ENCODE measurements around the gene TTC39A.

Gene TTC39A

GRCh38 chr1:51274676-51275075 is 55.7 kb downstream of the TTC39A start:
- TF ChIP-seq CTCF (IDR thresholded peaks at IDR 0.05; ENCODE audit: insufficient read depth, low read depth, low read length, missing control alignments), result no peak
- no peak for DNase-seq (ENCODE audit: low read depth)
- no peak overlapping the region for H3K4me3 ChIP-seq (ENCODE audit: low read depth, low read length)

GRCh38 chr1:51272916-51273315 is 57.4 kb downstream of the TTC39A start:
- TF ChIP-seq CTCF (IDR thresholded peaks at IDR 0.05; ENCODE audit: insufficient read depth, low read depth, low read length, missing control alignments), result no peak
- no peak for DNase-seq (ENCODE audit: low read depth)
- H3K4me3 ChIP-seq (ENCODE audit: low read depth, low read length), result no peak overlapping the region

GRCh38 chr1:51270751-51271150 is 59.6 kb downstream of the TTC39A start:
- TF ChIP-seq CTCF (IDR thresholded peaks at IDR 0.05; ENCODE audit: insufficient read depth, low read depth, low read length, missing control alignments), result no peak
- H3K4me3 ChIP-seq (ENCODE audit: low read depth, low read length), result no peak overlapping the region
- DNase-seq (ENCODE audit: low read depth), result no peak

GRCh38 chr1:51268634-51269033 is 61.7 kb downstream of the TTC39A start:
- H3K4me3 ChIP-seq (ENCODE audit: low read depth, low read length), result no peak overlapping the region
- peak; percentile 15 for DNase-seq (ENCODE audit: low read depth)
- no peak for TF ChIP-seq CTCF (IDR thresholded peaks at IDR 0.05; ENCODE audit: insufficient read depth, low read depth, low read length, missing control alignments)

- no peak overlapping the region for H3K4me3 ChIP-seq (ENCODE audit: low read depth, low read length)
- no peak for DNase-seq (ENCODE audit: low read depth)
- no peak for TF ChIP-seq CTCF (IDR thresholded peaks at IDR 0.05; ENCODE audit: insufficient read depth, low read depth, low read length, missing control alignments)
These were observed 63.6 kb downstream of the TTC39A start for GRCh38 chr1:51266791-51267190.

GRCh38 chr1:51266181-51266580 is 64.2 kb downstream of the TTC39A start:
- DNase-seq (ENCODE audit: low read depth), result no peak
- no peak for TF ChIP-seq CTCF (IDR thresholded peaks at IDR 0.05; ENCODE audit: insufficient read depth, low read depth, low read length, missing control alignments)
- H3K4me3 ChIP-seq (ENCODE audit: low read depth, low read length), result no peak overlapping the region

GRCh38 chr1:51265618-51266017 is 64.7 kb downstream of the TTC39A start:
- TF ChIP-seq CTCF (IDR thresholded peaks at IDR 0.05; ENCODE audit: insufficient read depth, low read depth, low read length, missing control alignments), result no peak

More at GRCh38 chr1:51265618-51266017, 64.7 kb downstream of the TTC39A start:
- H3K4me3 ChIP-seq (ENCODE audit: low read depth, low read length), result no peak overlapping the region
- DNase-seq (ENCODE audit: low read depth), result no peak

All from GM12865 (cell line).